PC-9 (cell line): ENCODE measurements around the gene PRCP. TPM values are rescaled to one million over a fixed set of nuclear protein-coding genes. Genes with fewer than 3 reads are reported as not detected.

Source experiments
- BruUV-seq: library from RNA; stranded (reverse); fragments of 400-500 nt; replicated peaks from 2 replicates; lab custom pipeline; 2021; lab: Mats Ljungman, UMichigan
- CTCF ChIA-PET: fragments of 300-600 bp; sonication (Branson Sonifier 250); formaldehyde crosslinking; loops from one replicate; lab custom pipeline; 2022; ENCODE audit warnings: antibody characterized with exemption; lab: Charles Lee
- POLR2A ChIA-PET: fragments of 300-600 bp; sonication (Branson Sonifier 250); formaldehyde crosslinking; loops from one replicate; lab custom pipeline; 2022; ENCODE audit warnings: antibody characterized with exemption; ENCODE audit not compliant: unreplicated experiment; lab: Charles Lee
- DNase-seq, 2 experiments: peaks; one replicate each; pipeline versions ENCODE4 v3.0.0 to v3.0.0-alpha.2; 2015 to 2022; ENCODE audit warnings: mixed read lengths in 1 of 2
- H2AFZ ChIP-seq: fragments of 200-600 bp; sonication (generic); 2 replicates; pipeline ENCODE4 v1.8.1; 2017; ENCODE audit warnings: antibody characterized with exemption
- H3F3A ChIP-seq: fragments of 200-600 bp; sonication (generic); 2 replicates; pipeline ENCODE4 v1.8.1; 2017; ENCODE audit warnings: antibody characterized with exemption, mild to moderate bottlenecking, low read depth; ENCODE audit not compliant: insufficient read depth
- H3K27ac ChIP-seq: fragments of 200-600 bp; sonication (generic); 2 replicates; pipeline ENCODE4 v1.6.1; 2016; ENCODE audit warnings: mixed run types
- H3K27me3 ChIP-seq: fragments of 200-600 bp; sonication (generic); 2 replicates; pipeline ENCODE4 v1.6.1; 2016; ENCODE audit warnings: low read depth, mixed run types; ENCODE audit not compliant: insufficient read depth
- H3K36me3 ChIP-seq: fragments of 200-600 bp; sonication (generic); 2 replicates; pipeline ENCODE4 v1.6.1; 2016; ENCODE audit warnings: low read depth, mixed run types
- H3K4me1 ChIP-seq: fragments of 200-600 bp; sonication (generic); replicated peaks from 2 replicates; pipeline ENCODE4 v1.6.1; 2016; ENCODE audit warnings: mixed run types; ENCODE audit not compliant: insufficient read depth
- H3K4me2 ChIP-seq: fragments of 200-600 bp; sonication (generic); 2 replicates; pipeline ENCODE4 v1.6.1; 2017; ENCODE audit warnings: mixed run types
- H3K4me3 ChIP-seq: fragments of 200-600 bp; sonication (generic); 2 replicates; pipeline ENCODE4 v1.6.1; 2016; ENCODE audit warnings: mixed run types
- H3K79me2 ChIP-seq: fragments of 200-600 bp; sonication (generic); 2 replicates; pipeline ENCODE4 v1.6.1; 2017; ENCODE audit warnings: low read depth, mixed run types
- H3K9me2 ChIP-seq: fragments of 200-600 bp; sonication (generic); 2 replicates; pipeline ENCODE4 v1.8.1; 2017; ENCODE audit warnings: mild to moderate bottlenecking; ENCODE audit not compliant: insufficient read depth
- H3K9me3 ChIP-seq: fragments of 200-600 bp; sonication (generic); 2 replicates; pipeline ENCODE4 v1.8.1; 2016; ENCODE audit warnings: low read depth; ENCODE audit not compliant: insufficient read depth
- H4K20me1 ChIP-seq: fragments of 200-600 bp; sonication (generic); 2 replicates; pipeline ENCODE4 v1.8.1; 2017; ENCODE audit not compliant: insufficient read depth
- CTCF ChIP-seq: fragments of 200-600 bp; sonication (generic); conservative IDR thresholded peaks from 2 replicates; pipeline ENCODE4 v1.6.1; 2017; ENCODE audit warnings: mixed run types, antibody characterized with exemption, mild to moderate bottlenecking, moderate library complexity
- EZH2 ChIP-seq: fragments of 200-600 bp; sonication (generic); IDR thresholded peaks from 2 replicates; pipeline ENCODE4 v1.8.0; 2017; ENCODE audit warnings: antibody characterized with exemption, low read depth
- intact Hi-C: fragments of 100-400 bp; cut with micrococcal nuclease; formaldehyde crosslinking; loops from one replicate; pipeline ENCODE4 v1.10.0; 2022; ENCODE audit not compliant: unreplicated experiment
- total RNA-seq: library from RNA; stranded (reverse); gene quantifications from 2 replicates; pipeline ENCODE4 v1.2.3, GENCODE V29; 2021

Gene PRCP
- total RNA-seq, 1 experiment from 2014 or later, result 42.7 TPM

GRCh38 chr11:82830746-82831145, 69.5 kb downstream of the PRCP start:
- no peaks in the 10 kb centered on the region for H3K79me2 ChIP-seq
- no peaks in the 10 kb centered on the region for H3K27me3 ChIP-seq
- no peak overlapping the region for H3K4me3 ChIP-seq
- H3K27ac ChIP-seq, result no peak overlapping the region
- no peak overlapping the region for H3K4me2 ChIP-seq
- ChIA-PET POLR2A (no interaction called here), CTCF (interaction anchor here (0.6 to 0.8 kb wide), 2 partner anchors 80 to 995 kb away, joined by 3 to 8 read pairs; no protein-coding TSS in a partner anchor)
- no peak overlapping the region for H2AFZ ChIP-seq
- no peak for TF ChIP-seq EZH2
- DNase-seq, result no peak
- no peaks in the 10 kb centered on the region for H3K9me3 ChIP-seq
- no peaks in the 10 kb centered on the region for H3K9me2 ChIP-seq
- no peaks in the 10 kb centered on the region for H3F3A ChIP-seq
- intact Hi-C loops, result no loop called here
- no peaks in the 10 kb centered on the region for H3K36me3 ChIP-seq
- H4K20me1 ChIP-seq, result no peaks in the 10 kb centered on the region
- no TSS peak for BruUV-seq
- H3K4me1 ChIP-seq, result no peaks in the 10 kb centered on the region

- Histone ChIP-seq H4K20me1 (no peaks in the 10 kb centered on the region), H3K4me2 (no peak overlapping the region), H2AFZ (no peak overlapping the region), H3K4me3 (no peak overlapping the region), H3K36me3 (no peaks in the 10 kb centered on the region), H3K27ac (no peak overlapping the region), H3K79me2 (no peaks in the 10 kb centered on the region), H3K27me3 (no peaks in the 10 kb centered on the region), H3K9me2 (no peaks in the 10 kb centered on the region), H3K4me1 (no peaks in the 10 kb centered on the region), H3F3A (no peaks in the 10 kb centered on the region), H3K9me3 (no peaks in the 10 kb centered on the region)
- BruUV-seq, result no TSS peak
- ChIA-PET CTCF (no interaction called here), POLR2A (no interaction called here)
- intact Hi-C loops, result no loop called here
- TF ChIP-seq EZH2, result no peak
- no peak for TF ChIP-seq CTCF
- DNase-seq, result no peak
Measured at GRCh38 chr11:82829101-82829500, 71.1 kb downstream of the PRCP start.

GRCh38 chr11:82828472-82828871, 71.8 kb downstream of the PRCP start:
- no peaks in the 10 kb centered on the region for H3K9me3 ChIP-seq
- no peaks in the 10 kb centered on the region for H3K36me3 ChIP-seq
- DNase-seq, result no peak
- no peak overlapping the region for H3K27ac ChIP-seq
- no peak for TF ChIP-seq CTCF
- TF ChIP-seq EZH2, result no peak
- no TSS peak for BruUV-seq
- POLR2A ChIA-PET, result no interaction called here
- H3F3A ChIP-seq, result no peaks in the 10 kb centered on the region
- no peaks in the 10 kb centered on the region for H3K27me3 ChIP-seq
- H3K4me2 ChIP-seq, result no peak overlapping the region
- intact Hi-C loops, result no loop called here
- H3K9me2 ChIP-seq, result no peaks in the 10 kb centered on the region
- no peaks in the 10 kb centered on the region for H3K4me1 ChIP-seq
- no peak overlapping the region for H3K4me3 ChIP-seq
- no peaks in the 10 kb centered on the region for H3K79me2 ChIP-seq
- H4K20me1 ChIP-seq, result no peaks in the 10 kb centered on the region
- CTCF ChIA-PET, result no interaction called here
- no peak overlapping the region for H2AFZ ChIP-seq

- BruUV-seq, result no TSS peak
- CTCF ChIA-PET, result no interaction called here
- intact Hi-C loops, result no loop called here
- no peaks in the 10 kb centered on the region for H3K36me3 ChIP-seq
- H3K4me2 ChIP-seq, result no peak overlapping the region
- no peak for DNase-seq
- no peaks in the 10 kb centered on the region for H3F3A ChIP-seq
- no peaks in the 10 kb centered on the region for H3K27me3 ChIP-seq
- H3K79me2 ChIP-seq, result no peaks in the 10 kb centered on the region
- H2AFZ ChIP-seq, result no peak overlapping the region
- no peak overlapping the region for H3K27ac ChIP-seq
- no peak overlapping the region for H3K4me3 ChIP-seq
- TF ChIP-seq CTCF (no peak), EZH2 (no peak)
- H3K4me1 ChIP-seq, result no peaks in the 10 kb centered on the region
- no peaks in the 10 kb centered on the region for H4K20me1 ChIP-seq
- H3K9me3 ChIP-seq, result no peaks in the 10 kb centered on the region
- POLR2A ChIA-PET, result interaction anchor here (0.6 kb wide), 1 partner anchor 16 kb away, joined by 7 read pairs; no protein-coding TSS in a partner anchor
- H3K9me2 ChIP-seq, result no peaks in the 10 kb centered on the region
Measured at GRCh38 chr11:82826526-82826925, 73.7 kb downstream of the PRCP start.
